CD4-positive, alpha-beta T cell treated with Interleukin-21 for 1 hour (primary cell): ENCODE results near the gene CLEC4D.
A peak's percentile ranks its signal among the peaks of the same experiment; 100 is the strongest.
"Not testable (repeated sequence)": the region's sequence is repeated elsewhere in the genome, so short reads cannot be mapped to it uniquely, and the experiment has no call there.

Experiments used
- DNase-seq: peaks from one replicate; pipeline ENCODE4 v3.0.0-alpha.2; 2020

CLEC4D gene

DNA sequence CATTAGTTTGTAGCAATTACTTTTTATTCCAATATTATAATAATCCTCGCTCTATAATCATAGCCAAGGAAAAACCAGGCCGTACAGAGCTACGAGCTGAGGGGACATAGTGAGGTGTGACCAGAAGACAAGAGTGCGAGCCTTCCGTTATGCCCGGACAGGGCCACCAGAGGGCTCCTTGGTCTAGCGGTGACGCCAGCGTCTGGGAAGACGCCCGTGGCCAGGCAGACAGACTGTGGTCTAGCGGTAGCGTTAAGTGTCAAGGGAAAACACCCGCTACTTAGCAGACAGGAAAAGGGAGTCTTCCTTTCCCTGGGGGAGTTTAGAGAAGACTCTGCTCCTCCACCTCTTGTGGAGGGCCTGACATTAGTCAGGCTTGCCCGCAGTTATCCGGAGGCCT is 24.5 kb downstream of the CLEC4D start:
- DNase-seq = not testable (repeated sequence)

DNA sequence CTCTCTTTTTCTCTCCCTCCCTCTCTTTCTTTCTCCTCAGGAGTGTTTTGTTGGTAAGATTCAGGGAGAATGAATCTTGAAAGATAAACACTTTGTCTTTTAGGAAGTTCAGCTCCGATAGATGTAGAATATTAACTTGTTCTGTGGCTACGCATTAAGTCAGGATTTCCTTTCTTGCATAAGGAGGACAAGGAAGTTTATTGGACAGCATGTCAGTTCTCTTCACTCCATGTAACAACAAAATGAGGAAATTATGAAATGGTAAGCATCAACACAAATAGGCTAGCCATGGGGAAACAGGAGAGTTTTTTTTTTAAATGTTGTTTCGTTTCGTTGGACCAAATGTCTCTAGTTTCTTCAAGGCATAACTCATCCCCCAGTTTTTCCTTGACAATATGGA is 27.5 kb downstream of the CLEC4D start, which contains the start of gene CLEC4E:
TSS of gene CLEC4E (minus strand) at position 75 of the 400 bp plus-strand sequence. CDS start 108 bp downstream, outside the sequence.
- not testable (repeated sequence) for DNase-seq

DNA sequence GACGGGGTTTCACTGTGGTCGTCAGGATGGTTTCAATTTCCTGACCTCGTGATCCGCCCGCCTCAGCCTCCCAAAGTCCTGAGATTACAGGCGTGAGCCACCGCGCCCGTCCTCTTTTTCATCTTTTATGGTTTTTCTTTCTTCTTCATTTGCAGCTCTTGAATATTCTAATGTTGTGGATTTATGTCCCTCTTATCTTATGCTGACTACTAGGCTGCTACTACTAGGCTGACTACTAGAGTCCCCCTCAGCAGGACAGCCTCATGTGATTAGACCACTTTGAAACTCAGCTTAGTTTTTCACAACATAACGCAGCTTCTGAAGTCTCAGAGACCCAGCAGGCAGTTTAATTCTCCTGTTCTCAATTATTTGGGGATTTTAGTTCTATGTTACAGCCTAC is 28.3 kb downstream of the CLEC4D start:
- no peak for DNase-seq

DNA sequence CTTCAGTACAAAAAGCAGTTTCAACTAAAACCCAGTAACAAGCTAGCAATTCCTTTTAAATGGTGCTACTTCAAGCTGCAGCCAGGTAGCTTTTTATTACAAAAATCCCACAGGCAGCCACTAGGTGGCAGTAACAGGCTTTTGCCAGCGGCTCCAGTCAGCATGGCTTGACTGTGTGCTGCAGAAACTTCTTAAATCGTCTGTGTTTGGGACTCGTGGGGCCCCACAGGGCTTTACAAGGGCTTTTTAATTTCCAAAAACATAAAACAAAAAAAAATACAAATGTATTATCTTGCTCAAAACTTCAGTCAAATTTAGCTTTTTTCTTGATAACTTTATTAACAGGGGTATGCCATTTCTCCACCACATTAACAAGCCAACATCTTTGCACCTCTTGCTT is 31.0 kb downstream of the CLEC4D start:
- DNase-seq = peak; percentile 75

DNA sequence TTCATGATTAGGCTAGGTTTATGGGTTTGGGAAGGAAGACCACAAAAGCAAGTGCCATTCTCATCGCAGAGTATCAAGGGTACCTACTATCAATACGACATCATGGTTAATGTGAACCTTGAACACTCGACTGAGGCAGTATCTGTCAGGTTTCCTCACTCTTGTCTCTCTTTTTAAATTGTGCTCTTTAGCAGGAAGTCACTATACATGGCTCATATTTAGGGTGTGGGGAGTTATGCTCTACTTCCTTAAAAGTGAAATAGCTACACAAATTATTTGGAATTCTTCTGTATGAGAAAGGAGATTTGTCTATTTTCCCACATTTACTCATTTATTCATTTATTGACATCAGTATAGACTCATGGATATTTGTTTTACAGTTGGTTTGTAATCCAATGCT is 33.3 kb downstream of the CLEC4D start:
- DNase-seq = no peak

DNA sequence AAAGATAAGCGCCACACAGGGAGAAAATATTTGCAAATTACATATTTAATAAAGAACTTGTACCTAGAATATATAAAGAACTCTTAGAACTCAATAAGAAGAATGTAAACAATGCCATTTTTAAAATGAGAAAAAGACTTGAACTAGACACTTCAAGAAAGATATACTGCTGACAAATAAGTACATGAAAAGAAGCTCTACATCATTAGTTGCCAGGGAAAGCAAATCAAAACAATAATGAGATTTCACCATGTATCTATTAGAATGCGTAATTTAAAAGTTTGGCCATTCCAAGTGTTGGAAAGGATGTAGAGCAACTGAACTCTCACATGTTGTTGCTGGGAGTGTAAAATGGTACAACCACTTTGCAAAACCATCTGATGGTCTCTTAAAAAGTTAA is 34.3 kb downstream of the CLEC4D start:
- DNase-seq = no peak

DNA sequence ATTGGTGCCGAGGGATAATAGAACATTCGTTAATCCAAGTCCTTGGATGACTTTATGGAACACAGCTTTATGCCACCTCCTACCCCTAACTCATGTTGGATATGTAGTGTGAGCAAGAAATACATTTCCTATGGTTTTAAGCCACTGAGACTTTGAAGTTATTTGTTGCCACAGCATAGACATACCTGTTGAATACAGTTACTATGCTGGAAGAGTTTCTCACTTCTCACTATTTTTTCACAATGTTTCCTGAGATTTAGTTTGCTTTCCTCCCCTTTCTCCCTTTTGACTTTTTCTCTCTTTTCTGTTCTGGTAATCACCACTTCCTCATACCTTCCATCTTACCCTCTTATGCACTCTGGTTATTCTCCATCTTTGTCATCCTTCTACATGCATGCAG is 34.9 kb downstream of the CLEC4D start:
- DNase-seq = no peak

DNA sequence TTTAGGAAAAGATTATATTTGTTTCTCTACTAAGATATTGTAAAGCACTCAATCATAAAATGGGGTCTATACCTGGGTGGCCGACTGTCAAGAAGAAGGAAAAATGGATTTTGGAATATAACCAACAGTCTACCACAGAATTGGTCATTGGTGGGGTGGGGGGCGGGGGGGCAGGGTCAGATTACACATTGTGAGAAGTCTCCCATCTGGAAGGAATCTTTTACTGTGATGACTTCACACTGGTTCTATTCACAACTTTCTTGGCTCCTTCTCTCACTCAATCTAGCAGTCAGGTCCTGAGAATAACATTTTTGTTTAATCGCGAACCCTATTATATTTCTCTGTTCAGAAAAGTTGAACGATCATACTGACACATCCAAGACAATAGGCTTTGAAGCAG is 36.1 kb downstream of the CLEC4D start:
- no peak for DNase-seq

DNA sequence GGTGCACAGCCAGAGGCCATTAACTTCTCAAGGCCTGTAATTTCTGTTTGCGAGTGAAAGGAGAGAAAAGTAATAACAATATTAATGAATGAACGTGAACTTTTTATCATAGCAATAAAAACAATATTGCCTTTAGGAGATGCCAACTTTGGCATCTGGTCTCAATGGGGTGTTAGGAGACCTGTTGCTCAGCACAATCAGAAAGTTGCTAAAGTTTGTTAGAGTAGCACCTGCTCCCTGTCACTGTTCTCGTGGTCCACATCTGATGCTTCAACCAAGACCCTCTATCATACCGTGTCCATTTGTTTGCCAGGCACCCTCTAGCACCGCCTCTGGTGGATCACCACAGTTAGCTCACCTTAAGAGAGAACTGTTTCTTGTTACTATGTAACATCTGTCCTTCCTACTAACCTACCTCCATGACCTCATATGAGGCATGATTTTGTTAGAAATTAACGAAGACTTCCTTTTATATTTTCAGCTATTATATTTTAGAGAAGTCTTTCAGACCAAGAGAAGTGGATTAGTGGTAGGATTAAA is 39.9 kb downstream of the CLEC4D start:
- no peak for DNase-seq

DNA sequence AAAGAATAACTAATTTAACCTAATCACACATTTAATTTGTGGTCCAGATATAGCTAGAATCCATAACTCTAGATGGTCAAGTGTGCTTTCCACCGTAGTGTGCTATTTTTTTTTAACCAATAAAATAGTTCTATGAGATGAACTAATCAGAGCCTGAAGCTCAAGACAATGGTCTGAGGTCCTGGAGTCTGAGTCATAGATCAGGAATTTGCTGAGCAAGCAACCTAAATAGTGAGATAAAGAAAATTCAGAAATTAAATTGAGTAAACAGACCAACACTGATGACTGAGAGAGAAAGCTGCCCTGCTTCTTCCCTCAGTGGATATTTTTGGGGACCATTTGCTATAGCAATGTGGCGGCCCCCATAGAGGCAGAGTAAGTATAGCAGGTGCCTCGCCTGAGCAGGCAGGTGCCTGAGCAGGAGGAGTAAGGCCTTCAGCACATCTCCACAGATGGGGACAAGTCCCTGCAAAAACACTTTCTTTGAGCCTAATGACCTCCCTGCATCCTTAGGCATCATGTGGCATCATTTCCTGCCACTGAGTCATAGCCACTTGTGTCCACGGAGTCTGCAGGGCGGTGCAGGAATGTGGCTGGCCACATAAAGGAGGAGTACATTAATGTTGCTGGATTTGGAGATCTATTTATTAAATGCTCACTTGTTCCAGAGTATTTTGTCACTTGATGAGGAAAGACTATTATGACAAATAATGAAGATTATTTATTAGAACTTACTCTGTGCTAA is 41.3 kb downstream of the CLEC4D start:
- no peak for DNase-seq

DNA sequence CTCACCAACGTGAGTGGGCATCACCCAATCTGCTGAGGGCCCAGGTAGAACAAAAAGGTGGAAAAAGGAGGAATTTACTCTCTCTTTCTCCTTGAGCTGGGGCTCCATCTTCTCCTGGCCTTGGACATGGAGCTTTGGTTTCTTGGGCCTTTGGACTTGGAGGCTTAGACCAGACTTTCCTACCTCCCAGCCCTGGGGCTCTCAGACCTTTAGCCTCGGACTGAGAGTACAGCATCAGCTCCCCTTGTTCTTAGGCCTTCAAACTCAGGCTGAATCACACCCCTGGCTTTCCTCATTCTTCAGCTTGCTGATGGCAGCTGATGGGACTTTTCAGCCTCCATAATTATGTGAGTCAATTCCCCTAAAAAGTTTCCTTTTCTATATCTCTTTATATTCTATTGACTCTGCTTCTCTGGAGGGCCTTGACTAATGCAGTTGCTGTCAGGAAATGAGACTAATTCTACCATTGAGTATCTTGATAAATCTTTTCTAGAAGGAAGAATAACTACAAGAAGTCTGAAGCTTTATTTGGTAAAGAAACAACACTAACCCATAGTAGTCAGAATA is 43.3 kb downstream of the CLEC4D start:
- no peak for DNase-seq

DNA sequence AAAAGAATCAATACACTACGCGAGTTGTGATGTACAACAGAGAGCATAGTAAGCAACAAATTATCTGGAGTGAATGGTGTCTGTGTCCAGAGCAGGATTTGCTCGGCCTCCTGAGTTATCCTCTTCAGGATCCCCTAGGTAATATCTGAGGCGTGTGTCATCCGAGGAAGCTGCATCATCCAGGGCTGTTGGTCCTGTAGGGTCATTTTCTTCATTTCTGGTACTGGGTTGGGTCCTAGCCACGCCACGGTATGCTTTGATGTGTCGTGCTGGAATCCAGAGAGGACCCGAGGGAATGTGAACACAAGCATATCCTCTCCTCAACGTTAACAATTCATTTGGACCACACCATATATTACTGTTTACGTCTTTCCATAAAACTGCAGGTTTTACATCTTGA is 46.4 kb downstream of the CLEC4D start:
- no peak for DNase-seq

DNA sequence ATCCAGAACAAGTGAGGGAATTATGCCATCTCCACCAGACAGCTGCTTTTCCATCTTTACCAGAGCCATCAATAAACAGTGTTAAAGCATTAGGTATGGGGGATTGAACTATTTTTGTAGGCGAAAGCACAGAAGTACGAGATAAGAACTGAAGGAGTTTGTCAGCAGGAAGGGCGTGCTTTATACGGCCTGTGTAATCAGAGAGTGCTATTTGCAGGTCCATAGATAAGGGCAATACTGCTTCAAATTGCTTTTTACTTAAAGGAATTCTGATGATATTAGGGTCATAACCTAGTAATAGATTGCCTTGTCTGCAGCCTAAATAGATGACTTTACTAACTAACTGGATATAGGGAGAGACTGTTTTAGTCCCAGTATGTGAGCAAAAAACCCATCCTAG is 47.7 kb downstream of the CLEC4D start:
- no peak for DNase-seq

DNA sequence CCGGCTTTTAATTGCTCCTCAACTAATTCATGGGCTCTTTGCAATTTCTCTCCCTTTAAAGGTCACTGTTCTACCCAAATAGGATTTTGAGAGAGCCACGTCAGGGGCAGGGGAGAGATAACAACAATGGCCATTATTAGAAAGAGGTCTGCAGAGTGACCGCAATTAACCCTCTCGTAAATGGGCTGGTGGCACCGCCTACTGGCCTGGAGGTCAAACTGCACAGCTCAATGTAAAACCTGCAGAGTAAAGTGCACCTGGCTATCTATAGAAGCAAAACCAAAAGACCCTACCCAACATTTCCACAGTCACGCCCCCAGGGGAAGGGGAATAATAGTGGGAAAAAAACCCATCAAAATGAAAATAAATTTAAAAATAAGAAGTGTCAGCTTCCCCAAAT is 49.0 kb downstream of the CLEC4D start:
- no peak for DNase-seq

DNA sequence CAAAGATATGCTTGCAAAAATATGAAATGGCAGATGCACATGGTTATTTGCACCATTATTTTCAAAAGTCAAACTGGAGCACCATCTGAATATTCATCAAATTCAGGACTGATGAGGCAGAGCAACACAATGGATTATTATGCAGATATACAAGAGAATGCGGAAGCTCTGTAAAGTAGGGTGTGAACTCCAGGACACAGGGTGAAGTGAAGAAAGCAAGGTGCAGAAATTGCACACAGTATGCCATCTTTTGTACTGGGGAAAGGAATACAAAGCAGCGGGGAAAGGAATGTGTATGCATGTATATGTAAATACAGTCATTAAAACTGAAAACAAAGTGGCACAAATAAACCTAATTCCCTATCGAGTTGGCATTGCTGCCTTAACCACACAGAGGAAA is 50.1 kb downstream of the CLEC4D start:
- no peak for DNase-seq

DNA sequence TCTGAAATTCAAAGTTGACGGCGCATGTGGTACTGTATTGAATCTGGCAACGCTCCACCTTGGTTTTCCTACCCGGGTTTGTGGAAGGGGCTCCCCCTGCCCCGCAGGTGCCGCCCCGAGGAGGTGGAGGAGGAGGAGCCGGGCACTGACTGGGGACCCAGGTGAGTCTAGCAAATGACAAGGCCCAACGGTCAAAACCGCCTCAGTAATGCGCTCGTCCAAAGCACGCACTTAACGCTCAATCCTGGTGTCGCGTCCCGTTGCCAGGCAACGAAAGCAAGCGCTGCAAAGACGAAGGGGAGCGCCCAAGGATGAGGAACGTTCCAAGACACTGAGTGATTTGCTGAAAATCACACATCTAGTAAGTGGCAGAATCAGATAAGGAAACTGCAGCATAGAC is 51.4 kb downstream of the CLEC4D start:
- no peak for DNase-seq

DNA sequence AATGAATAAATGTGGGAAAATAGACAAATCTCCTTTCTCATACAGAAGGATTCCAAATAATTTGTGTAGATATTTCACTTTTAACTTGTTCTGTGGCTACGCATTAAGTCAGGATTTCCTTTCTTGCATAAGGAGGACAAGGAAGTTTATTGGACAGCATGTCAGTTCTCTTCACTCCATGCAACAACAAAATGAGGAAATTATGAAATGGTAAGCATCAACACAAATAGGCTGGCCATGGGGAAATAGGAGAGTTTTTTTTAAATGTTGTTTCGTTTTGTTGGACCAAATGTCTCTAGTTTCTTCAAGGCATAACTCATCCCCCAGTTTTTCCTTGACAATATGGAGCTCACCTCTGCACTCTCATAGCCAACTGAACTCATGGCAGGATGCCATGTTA is 52.7 kb downstream of the CLEC4D start:
- DNase-seq = not testable (repeated sequence)

DNA sequence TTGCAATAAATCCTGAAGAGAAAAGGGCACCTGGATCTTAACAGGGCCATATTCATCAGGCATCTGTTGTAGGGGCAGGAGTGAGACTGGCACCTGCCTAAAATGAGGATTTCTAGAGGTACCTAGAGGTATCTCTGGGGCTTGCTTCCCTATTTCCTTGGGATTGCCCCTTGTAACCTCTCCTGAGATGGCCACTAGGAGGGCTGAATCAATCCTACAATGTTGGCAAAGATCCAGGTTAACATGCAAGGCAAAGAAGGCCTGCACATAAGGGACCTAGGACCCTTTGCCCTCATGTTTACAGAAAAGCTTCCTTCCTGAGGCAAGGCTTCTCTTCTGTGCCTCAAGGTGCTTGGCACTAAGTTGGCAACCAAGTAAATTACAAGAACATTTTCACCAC is 53.2 kb downstream of the CLEC4D start:
- no peak for DNase-seq
